ENCODE results near the gene HSP90AB1. TPM values are rescaled to one million over a fixed set of nuclear protein-coding genes. Genes with fewer than 3 reads are reported as not detected.

The HSP90AB1 gene
- total and polyA plus RNA-seq, 2 of the 8 experiments (the other 6 are each of a cell fraction or from before 2014, with no cell fraction given): 1,564 to 2,297 TPM

DNA sequence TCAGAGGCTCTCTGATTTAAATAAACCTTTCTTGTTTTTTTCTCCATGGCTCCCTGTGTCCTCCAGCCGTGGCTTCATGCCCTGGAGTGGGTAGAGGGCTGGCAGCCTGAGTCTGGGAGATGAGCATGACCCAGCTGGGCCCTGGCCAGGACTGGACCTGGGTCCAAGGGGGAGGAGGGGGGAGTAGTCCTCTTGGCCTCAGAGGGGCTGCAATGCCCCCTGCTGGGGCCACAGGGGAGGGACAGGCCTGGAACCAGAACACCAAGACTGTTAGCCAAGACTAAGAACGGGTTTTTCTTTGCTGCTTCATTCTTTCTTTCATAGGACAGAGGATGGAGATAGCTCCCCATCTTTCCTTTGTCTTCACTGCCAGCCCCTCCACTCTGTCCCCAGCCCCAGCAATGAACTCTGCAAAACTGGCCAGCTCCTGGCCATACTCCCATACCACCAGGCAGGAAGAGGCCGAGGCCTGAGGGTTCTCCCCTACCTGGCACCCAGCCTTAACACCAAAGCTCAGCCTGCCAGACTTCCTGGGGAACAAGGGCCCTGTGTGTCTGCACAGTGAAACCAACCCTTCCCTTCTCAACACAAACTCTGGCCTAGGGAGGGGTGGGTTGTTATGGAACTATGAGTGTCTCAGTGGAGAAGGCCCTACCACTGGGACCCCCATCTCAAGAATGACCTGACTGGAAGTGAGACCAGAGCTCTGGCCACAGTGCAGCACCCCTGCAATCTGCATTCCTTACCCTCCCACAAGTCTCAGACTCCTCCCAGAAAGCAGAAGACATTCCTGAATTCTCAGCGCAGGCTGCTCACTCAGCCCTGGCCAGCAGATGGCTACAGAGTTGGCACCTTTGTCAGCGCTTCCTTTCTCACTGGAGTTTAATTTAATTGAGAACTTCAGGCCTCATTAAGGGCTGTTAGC, 12.5 kb upstream of the HSP90AB1 start (continued):
- TF ChIP-seq CHD7 (IDR thresholded peaks at IDR 0.05; ENCODE audit: insufficient replicate concordance, low read length) (no peak), CTCF (IDR thresholded peaks at IDR 0.05; ENCODE audit: control extremely low read depth in 1 of 3, insufficient read depth in 1 of 3, low read depth in 1 of 3, low read length in 3 of 3) (peak in 2 of 3 experiments; percentile 74 to 76; a peak in 3 of 4 replicates), EP300 (IDR thresholded peaks at IDR 0.05; ENCODE audit: borderline replicate concordance in 1 of 2, low read depth in 2 of 2, low read length in 2 of 2) (no peak), SIRT6 (IDR thresholded peaks at IDR 0.05; ENCODE audit: low read length) (no peak)
- TF ChIP-seq, protein P1, sequence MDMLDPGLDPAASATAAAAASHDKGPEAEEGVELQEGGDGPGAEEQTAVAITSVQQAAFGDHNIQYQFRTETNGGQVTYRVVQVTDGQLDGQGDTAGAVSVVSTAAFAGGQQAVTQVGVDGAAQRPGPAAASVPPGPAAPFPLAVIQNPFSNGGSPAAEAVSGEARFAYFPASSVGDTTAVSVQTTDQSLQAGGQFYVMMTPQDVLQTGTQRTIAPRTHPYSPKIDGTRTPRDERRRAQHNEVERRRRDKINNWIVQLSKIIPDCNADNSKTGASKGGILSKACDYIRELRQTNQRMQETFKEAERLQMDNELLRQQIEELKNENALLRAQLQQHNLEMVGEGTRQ (IDR thresholded peaks at IDR 0.05; ENCODE audit: low read length): no peak
